Kidney (tissue), 14 donors: Measurements from ENCODE around the gene PRKRA. TPM values are rescaled to one million over a fixed set of nuclear protein-coding genes. Genes with fewer than 3 reads are reported as not detected.

ENCODE experiments used
- DNase-seq, 5 donors: peaks; one replicate each; pipeline ENCODE4 v3.0.0-alpha.2; 2013 to 2020
- FAIRE-seq: peaks from 2 replicates; lab custom pipeline; 2012; peaks lifted over from hg19 to GRCh38; lab: Jason Lieb, UNC
- H3K27ac ChIP-seq, 2 donors: one replicate each; pipeline ENCODE4 v1.7.0; 2013; ENCODE audit warnings: low read depth in 2 of 2, low read length in 2 of 2, inconsistent platforms in 1 of 2
- H3K27me3 ChIP-seq: one replicate; pipeline ENCODE4 v1.7.1; 2013; ENCODE audit warnings: low read length, inconsistent platforms; ENCODE audit not compliant: control insufficient read depth, insufficient read depth
- H3K36me3 ChIP-seq, 3 donors: one replicate each; pipeline versions ENCODE4 v1.7.0 to v1.7.1; 2013; ENCODE audit warnings: low read length in 3 of 3, control low read depth in 1 of 3, inconsistent platforms in 1 of 3; ENCODE audit not compliant: insufficient read depth in 3 of 3, control insufficient read depth in 2 of 3
- H3K4me1 ChIP-seq, 3 donors: one replicate each; pipeline versions ENCODE4 v1.7.0 to v1.7.1; 2013; ENCODE audit warnings: low read length in 3 of 3, inconsistent platforms in 1 of 3, low read depth in 1 of 3; ENCODE audit not compliant: control insufficient read depth in 2 of 3, insufficient read depth in 2 of 3
- H3K4me3 ChIP-seq, 3 donors: one replicate each; pipeline versions ENCODE4 v1.7.0 to v1.8.1; 2013; ENCODE audit warnings: low read length in 3 of 3, control low read depth in 1 of 3, inconsistent platforms in 1 of 3
- H3K9ac ChIP-seq, 3 donors: one replicate each; pipeline versions ENCODE4 v1.7.0 to v1.7.1; 2013; ENCODE audit warnings: low read length in 3 of 3, control low read depth in 1 of 3, inconsistent platforms in 1 of 3
- H3K9me3 ChIP-seq, 3 donors: one replicate each; pipeline versions ENCODE4 v1.7.0 to v1.7.1; 2013; ENCODE audit warnings: low read length in 3 of 3, control low read depth in 1 of 3, inconsistent platforms in 1 of 3; ENCODE audit not compliant: control insufficient read depth in 2 of 3, insufficient read depth in 1 of 3
- CTCF ChIP-seq: IDR thresholded peaks from 3 replicates; pipeline ENCODE4 v1.5.1; 2012; ENCODE audit warnings: mild to moderate bottlenecking, moderate library complexity, borderline replicate concordance; ENCODE audit not compliant: insufficient read depth; ENCODE audit errors: extremely low read depth
- intact Hi-C: fragments of 100-400 bp; cut with DNase I; formaldehyde crosslinking; loops from one replicate; pipeline ENCODE4 v1.11.1; 2022
- polyA plus RNA-seq: library from polyadenylated mRNA; stranded (reverse); fragments of 350-450 nt; fragmentation: Illumina TruSeq; extraction: RNeasy Lipid Tissue Mini Kit (QIAGEN cat#74804); gene quantifications from one replicate; pipeline ENCODE4 v1.2.3, GENCODE V29; 2014; ENCODE audit warnings: low read depth, low replicate concordance; ENCODE audit not compliant: insufficient read depth
- total RNA-seq: library from RNA; stranded (reverse); fragmentation: NEBNext Ultra II Directional; extraction: Animal tissue kit (Norgen Biotek cat#: 25700); gene quantifications from one replicate; pipeline ENCODE4 v1.2.1, GENCODE V29; 2021
- donor health status: control.
- donor health status: control.
- donor health status: control.
- donor health status: control.
- donor health status: control.
- donor health status: DM: yes; HTN: yes; CAD: no.
- donor health status: Normal renal cell carcinoma (clear cell type).

PRKRA gene
- total and polyA plus RNA-seq, 2 donors from 2014 or later = 42.6 to 43.0 TPM

GRCh38 chr2:178478130-178478438 is 27.1 kb upstream of the PRKRA start:
- H3K27ac ChIP-seq = peak overlapping the region; percentile 93 to 96
- peak overlapping the region; percentile 75 to 99 (median 90) for H3K9ac ChIP-seq
- H3K4me3 ChIP-seq = peak overlapping the region; percentile 86 to 99 (median 97)
- intact Hi-C loops = no loop called here
- no peaks in the 10 kb centered on the region for H3K27me3 ChIP-seq
- no peaks in the 10 kb centered on the region for H3K36me3 ChIP-seq
- DNase-seq = peak in 3 of 5 donors; percentile 51 to 64 (median 60)
- TF ChIP-seq CTCF = no peak
- H3K9me3 ChIP-seq = no peaks in the 10 kb centered on the region
- no peak for FAIRE-seq
- peaks cover 0 to 23% (median 7%) of the 10 kb centered on the region in 3 donors for H3K4me1 ChIP-seq

GRCh38 chr2:178477443-178478129 is 26.6 kb upstream of the PRKRA start:
- intact Hi-C loops = no loop called here
- TF ChIP-seq CTCF = no peak
- H3K9me3 ChIP-seq = no peaks in the 10 kb centered on the region
- no peaks in the 10 kb centered on the region for H3K27me3 ChIP-seq
- peaks cover 0 to 20% (median 7%) of the 10 kb centered on the region in 3 donors for H3K4me1 ChIP-seq
- peak overlapping the region; percentile 26 to 99 (median 90) for H3K9ac ChIP-seq
- H3K4me3 ChIP-seq = peak overlapping the region; percentile 86 to 99 (median 97)
- peak in 1 of 5 donors; percentile 66 for DNase-seq
- no peak for FAIRE-seq
- H3K27ac ChIP-seq = peak overlapping the region in 1 of 2 donors; percentile 93
- no peaks in the 10 kb centered on the region for H3K36me3 ChIP-seq

GRCh38 chr2:178476477-178476876 is 25.5 kb upstream of the PRKRA start:
- TF ChIP-seq CTCF = no peak
- intact Hi-C loops = no loop called here
- no peak for DNase-seq
- no peak overlapping the region for H3K4me3 ChIP-seq
- no peak overlapping the region for H3K9ac ChIP-seq
- H3K27ac ChIP-seq = no peak overlapping the region
- H3K4me1 ChIP-seq = peaks cover 0 to 10% (median 4%) of the 10 kb centered on the region in 3 donors
- H3K9me3 ChIP-seq = no peaks in the 10 kb centered on the region
- no peak for FAIRE-seq
- no peaks in the 10 kb centered on the region for H3K36me3 ChIP-seq
- H3K27me3 ChIP-seq = no peaks in the 10 kb centered on the region
